ENCODE measurements around the gene TOM1L2. TPM values are rescaled to one million over a fixed set of nuclear protein-coding genes. Genes with fewer than 3 reads are reported as not detected.

The TOM1L2 gene
- total RNA-seq, 1 experiment from 2014 or later, result 24.1 TPM

- DNase-seq (ENCODE audit: low read depth, low spot score), result no peak
- no peaks in the 10 kb centered on the region for H3K9me2 ChIP-seq (ENCODE audit: insufficient read depth)
- no peaks in the 10 kb centered on the region for H3K9me3 ChIP-seq (ENCODE audit: control insufficient read depth in 1 of 2, insufficient read depth in 1 of 2, low read depth in 1 of 2, low read length in 2 of 2)
- ChIA-PET CTCF (no interaction called here), RAD21 (ENCODE audit: low non-redundant PET in 1 of 2, low total read pairs in 2 of 2, uncharacterized antibody in 2 of 2, unreplicated experiment in 2 of 2) (no interaction called here), POLR2A (no interaction called here)
- H3K4me1 ChIP-seq (ENCODE audit: control insufficient read depth in 1 of 2, insufficient read depth in 2 of 2, low read length in 2 of 2), result no peaks in the 10 kb centered on the region
- TF ChIP-seq SP1 (IDR thresholded peaks at IDR 0.05; ENCODE audit: low read depth) (no peak), EZH2 (IDR thresholded peaks at IDR 0.05) (no peak), CEBPB (IDR thresholded peaks at IDR 0.05; ENCODE audit: low read depth) (no peak), REST (IDR thresholded peaks at IDR 0.05; ENCODE audit: low read depth) (no peak), EGR1 (IDR thresholded peaks at IDR 0.05; ENCODE audit: low read depth) (no peak)
- no peak overlapping the region for H3K27ac ChIP-seq (ENCODE audit: low read depth, low read length)
- no peaks in the 10 kb centered on the region for H4K20me1 ChIP-seq (ENCODE audit: insufficient read depth)
- no peak overlapping the region for H2AFZ ChIP-seq (ENCODE audit: low read depth, low read length, poor library complexity, severe bottlenecking)
- no peaks in the 10 kb centered on the region for H3K79me2 ChIP-seq (ENCODE audit: insufficient read depth, low read length)
- no peak overlapping the region for H3K4me2 ChIP-seq (ENCODE audit: low read length)
- intact Hi-C loops (cut with micrococcal nuclease), result no loop called here
- H3K36me3 ChIP-seq (ENCODE audit: control insufficient read depth in 1 of 2, insufficient read depth in 2 of 2, low read length in 2 of 2), result peaks cover 0 to 3% of the 10 kb centered on the region in 2 experiments; a peak in 2 of 4 replicates
- no peak overlapping the region for H3K4me3 ChIP-seq (replicated peaks in 1 of 2; ENCODE audit: low read depth in 1 of 2, low read length in 2 of 2)
- no TSS peak for BruUV-seq (replicated peaks)
- no peak overlapping the region for H3K9ac ChIP-seq (ENCODE audit: low read length)
- no peak for ATAC-seq
- no peaks in the 10 kb centered on the region for H3K27me3 ChIP-seq (ENCODE audit: insufficient read depth, low read length)
Measured at GRCh38 chr17:17798010-17798556, 174.1 kb downstream of the TOM1L2 start.

- H3K9me3 ChIP-seq (ENCODE audit: control insufficient read depth in 1 of 2, insufficient read depth in 1 of 2, low read depth in 1 of 2, low read length in 2 of 2), result no peaks in the 10 kb centered on the region
- no peaks in the 10 kb centered on the region for H3K79me2 ChIP-seq (ENCODE audit: insufficient read depth, low read length)
- no peak overlapping the region for H2AFZ ChIP-seq (ENCODE audit: low read depth, low read length, poor library complexity, severe bottlenecking)
- no peak overlapping the region for H3K27ac ChIP-seq (ENCODE audit: low read depth, low read length)
- no peak for TF ChIP-seq SP1 (IDR thresholded peaks at IDR 0.05; ENCODE audit: low read depth)
- H3K4me2 ChIP-seq (ENCODE audit: low read length), result no peak overlapping the region
- no peak for ATAC-seq
- H3K27me3 ChIP-seq (ENCODE audit: insufficient read depth, low read length), result no peaks in the 10 kb centered on the region
- H3K9me2 ChIP-seq (ENCODE audit: insufficient read depth), result no peaks in the 10 kb centered on the region
- POLR2A ChIA-PET, result no interaction called here
- TSS peak; percentile 23 for BruUV-seq (replicated peaks)
- intact Hi-C loops (cut with micrococcal nuclease), result no loop called here
- no peak overlapping the region for H3K9ac ChIP-seq (ENCODE audit: low read length)
- H4K20me1 ChIP-seq (ENCODE audit: insufficient read depth), result no peaks in the 10 kb centered on the region
- CTCF ChIA-PET, result no interaction called here
- RAD21 ChIA-PET (ENCODE audit: low non-redundant PET in 1 of 2, low total read pairs in 2 of 2, uncharacterized antibody in 2 of 2, unreplicated experiment in 2 of 2), result no interaction called here
- peaks cover 0 to 3% of the 10 kb centered on the region in 2 experiments; a peak in 2 of 4 replicates for H3K36me3 ChIP-seq (ENCODE audit: control insufficient read depth in 1 of 2, insufficient read depth in 2 of 2, low read length in 2 of 2)
- DNase-seq (ENCODE audit: low read depth, low spot score), result no peak
- H3K4me3 ChIP-seq (replicated peaks in 1 of 2; ENCODE audit: low read depth in 1 of 2, low read length in 2 of 2), result no peak overlapping the region
- no peaks in the 10 kb centered on the region for H3K4me1 ChIP-seq (ENCODE audit: control insufficient read depth in 1 of 2, insufficient read depth in 2 of 2, low read length in 2 of 2)
Measured at GRCh38 chr17:17797119-17797809, 174.9 kb downstream of the TOM1L2 start.
